GM19239 (cell line): Measurements from ENCODE around the gene OR13J1.
A peak's percentile ranks its signal among the peaks of the same experiment; 100 is the strongest.

Source experiments
- DNase-seq: peaks from one replicate; pipeline ENCODE4 v3.0.0; 2011; ENCODE audit warnings: low spot score; ENCODE audit not compliant: insufficient read length
- FAIRE-seq: peaks from 2 replicates; lab custom pipeline; 2011; peaks lifted over from hg19 to GRCh38; lab: Jason Lieb, UNC

OR13J1 gene

DNA sequence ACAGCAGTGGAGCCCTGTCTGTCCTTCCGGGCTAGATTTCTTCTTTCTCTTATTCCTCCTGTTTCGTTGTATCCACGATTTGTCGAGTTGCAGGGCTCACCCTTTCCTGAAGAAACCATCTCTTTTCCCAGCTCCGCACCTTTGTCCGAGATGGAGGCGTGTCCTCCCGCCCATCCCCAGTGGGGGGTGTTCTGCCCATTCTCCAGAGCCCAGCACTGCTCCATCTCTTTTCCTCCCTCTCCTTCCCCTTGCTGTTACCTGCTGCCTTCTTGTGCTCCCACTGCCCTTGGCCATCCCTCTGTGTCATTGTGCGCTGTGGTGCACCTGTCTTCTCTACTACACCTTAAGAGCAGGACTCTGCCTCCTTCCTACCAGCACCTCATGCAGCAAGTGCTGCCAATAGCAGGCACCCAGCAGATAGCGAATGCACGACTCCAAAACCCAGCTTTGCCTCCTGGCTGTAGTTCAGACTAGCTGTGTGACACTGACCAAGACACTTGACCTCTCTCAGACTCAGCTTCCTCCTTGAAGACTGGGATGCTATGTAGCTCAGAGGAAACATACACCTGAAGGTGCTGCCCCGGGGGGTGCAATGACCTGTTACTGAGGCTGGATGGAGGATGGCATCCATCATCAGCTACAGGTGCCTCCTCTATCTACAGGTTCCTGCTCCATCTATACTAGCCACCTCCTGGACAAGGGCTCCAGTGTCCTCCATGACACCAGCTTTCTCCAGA is 8.9 kb downstream of the OR13J1 start:
- FAIRE-seq (no peak), DNase-seq (no peak)

DNA sequence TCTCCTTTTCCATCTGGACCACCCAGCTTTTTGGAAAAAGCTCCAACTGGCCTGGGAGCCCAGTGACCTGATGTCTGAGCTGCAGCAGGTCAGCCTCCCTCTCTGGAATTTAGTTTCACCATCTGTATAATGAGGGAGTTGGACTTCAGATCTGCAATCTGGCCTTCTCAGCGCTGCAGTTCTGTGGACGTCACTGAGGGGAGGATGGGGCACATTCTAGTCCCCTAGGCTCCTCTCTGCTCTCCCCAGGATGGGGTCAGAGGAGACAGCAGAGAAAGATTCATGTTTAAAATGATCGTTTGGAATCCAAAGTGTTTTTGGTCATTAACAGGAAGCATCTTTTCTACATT is 10.2 kb downstream of the OR13J1 start:
- FAIRE-seq (no peak), DNase-seq (no peak)

DNA sequence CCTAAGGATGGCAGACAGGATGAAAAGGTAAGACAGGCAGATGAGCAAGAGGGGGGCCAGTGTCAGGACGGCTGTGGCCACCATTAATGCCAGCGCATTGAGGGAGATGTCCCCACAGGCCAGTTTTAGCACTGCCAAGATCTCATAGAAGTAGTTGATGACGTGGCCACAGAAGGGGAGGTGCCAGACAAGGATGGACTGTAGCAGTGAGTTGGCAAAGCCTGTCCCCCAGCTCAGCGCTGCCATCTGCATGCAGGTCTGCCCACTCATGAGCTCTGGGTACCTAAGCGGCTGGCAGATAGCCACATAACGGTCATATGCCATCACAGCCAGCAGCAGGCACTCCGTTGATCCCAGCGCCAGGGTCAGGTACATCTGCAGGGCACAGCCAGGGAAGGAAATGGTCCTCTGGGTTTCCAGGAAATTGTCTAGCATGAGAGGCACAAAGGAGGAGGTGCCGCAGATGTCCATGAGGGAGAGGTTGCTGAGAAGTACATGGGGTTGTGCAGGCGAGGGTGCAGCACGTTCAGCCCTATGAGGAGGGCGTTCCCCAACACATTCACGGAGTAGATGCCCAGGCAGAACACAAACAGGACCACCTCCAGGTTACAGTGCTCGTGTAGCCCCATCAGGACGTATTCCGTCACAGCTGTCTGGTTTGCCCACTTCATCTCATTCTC is 10.8 kb downstream of the OR13J1 start:
- FAIRE-seq (no peak), DNase-seq (no peak)

DNA sequence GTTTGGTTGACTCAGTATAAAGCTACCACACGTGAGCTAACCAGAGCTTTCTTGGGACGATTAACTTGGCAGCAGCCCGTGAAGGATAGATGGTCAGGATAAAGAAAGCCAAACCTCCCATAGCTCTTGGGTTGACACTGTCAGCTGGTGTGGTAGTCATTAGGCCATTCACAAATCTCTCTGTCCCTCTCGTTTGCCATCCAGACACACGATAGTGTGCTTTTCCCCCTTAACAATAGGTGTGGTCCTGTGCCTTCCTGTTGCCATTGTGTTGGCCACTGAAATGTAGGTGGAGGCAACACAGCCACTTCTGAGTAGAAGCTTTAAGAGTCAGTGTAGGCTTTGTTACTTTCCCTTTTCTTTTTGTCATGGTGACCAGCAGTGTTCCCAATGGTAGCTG is 11.7 kb downstream of the OR13J1 start:
- no peak for DNase-seq
- FAIRE-seq, result no peak

DNA sequence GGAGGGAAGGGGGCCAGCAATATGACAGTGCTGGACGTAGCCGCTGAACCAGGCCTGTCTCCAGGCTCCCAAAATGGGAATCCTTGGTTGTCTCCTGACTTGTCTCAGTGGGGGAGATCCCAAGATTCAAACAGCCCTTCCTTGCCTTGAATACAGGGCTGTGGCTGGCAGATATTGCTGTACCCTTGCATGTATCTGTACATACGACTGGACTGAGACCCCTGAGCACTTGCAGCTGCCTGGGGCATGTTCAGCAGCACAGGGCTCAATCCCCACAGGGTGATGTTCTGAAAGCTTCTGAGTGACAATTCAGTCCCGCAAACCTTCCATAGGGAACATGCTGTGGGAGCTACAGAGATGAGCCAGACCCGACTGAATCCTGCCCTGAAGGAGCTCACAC is 13.3 kb downstream of the OR13J1 start:
- DNase-seq, result no peak
- FAIRE-seq, result no peak

DNA sequence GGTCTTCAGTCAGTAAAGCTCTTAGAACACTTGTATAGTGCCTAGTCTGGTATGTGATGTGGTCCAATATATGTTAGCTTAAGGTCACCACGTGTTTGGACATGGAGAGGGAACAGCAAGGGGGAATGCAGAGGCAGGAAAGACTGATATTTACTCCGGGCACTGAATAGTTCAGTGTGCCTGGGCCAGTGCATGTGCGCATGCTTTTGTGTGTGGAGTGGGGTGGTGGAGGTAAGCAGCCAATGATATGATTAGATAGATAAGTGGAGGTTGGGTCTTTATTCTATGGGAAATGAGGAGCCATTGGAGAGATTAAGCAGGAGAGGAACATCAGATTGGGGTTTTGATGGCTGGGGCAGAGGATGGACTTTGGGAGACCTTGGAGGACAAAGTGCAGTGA is 14.0 kb downstream of the OR13J1 start:
- no peak for DNase-seq

DNA sequence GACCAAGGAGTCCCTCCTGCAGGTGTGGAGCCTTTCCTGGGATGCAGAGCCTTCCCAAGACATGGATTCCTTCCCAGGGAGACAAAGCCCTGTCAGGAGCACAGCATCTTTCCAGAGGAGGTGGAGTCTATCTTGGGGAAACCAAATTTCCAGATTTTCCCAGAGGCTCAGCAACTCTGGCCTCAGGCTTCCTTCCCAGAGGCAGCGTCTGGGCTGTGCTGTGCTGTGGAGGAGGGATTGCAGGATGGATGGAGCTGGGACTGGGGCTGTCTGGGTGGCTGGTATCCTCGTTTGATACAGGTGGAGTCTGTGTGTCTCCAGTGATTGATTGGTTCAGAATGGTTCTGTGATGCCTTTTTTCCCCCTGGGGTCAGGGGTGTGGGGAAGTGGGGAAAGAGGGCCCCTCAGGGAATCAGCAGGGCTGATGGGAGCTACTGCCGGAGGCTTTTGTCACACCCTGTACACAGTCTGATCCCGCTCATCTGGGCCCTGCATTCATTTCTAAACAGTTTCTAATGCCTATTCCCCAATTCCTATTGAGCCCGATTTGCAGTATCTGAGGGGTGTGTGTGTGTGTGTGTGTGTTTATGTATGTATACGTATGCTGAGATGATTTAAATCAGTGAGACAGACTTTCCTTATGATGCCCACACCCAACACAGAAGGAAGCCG is 16.0 kb downstream of the OR13J1 start:
- DNase-seq (no peak), FAIRE-seq (no peak)

More for the DNA sequence above, 14.0 kb downstream of the OR13J1 start:
- FAIRE-seq, result no peak

DNA sequence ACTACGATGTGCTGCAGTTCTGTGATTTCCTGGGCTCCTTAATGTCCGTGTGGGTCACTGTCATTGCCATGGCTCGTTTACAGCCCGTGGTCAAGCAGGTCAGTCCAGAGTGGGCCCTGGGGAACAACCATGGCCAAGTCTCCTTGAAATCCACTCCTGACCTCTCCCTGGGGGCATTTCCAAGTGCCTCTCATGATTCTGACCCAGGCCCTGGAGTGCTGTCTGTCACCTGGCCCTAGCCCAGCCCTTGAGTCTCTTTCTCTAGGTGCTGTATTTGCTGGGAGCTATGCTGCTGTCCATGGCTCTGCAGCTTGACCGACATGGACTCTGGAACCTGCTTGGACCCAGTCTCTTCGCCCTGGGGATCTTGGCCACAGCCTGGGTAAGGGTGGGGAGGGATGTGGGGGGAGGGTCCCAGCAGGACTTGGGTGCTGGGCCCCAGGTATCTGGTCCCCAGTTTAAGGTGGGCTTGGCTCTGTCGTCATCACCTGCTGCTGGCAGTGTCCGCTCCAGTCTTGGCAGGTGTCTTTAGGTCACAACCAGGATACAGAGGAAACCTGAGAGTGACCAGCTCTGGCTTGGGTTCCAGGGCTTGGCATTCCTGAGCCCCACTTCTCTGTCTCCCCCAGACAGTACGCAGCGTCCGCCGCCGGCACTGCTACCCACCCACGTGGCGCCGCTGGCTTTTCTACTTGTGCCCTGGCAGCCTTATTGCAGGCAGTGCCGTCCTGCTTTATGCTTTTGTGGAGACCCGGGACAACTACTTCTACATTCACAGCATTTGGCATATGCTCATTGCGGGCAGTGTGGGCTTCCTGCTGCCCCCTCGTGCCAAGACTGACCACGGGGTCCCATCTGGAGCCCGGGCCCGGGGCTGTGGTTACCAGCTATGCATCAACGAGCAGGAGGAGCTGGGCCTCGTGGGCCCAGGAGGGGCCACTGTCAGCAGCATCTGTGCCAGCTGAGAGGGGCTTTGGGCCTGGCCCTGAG is 17.0 kb downstream of the OR13J1 start:
- DNase-seq (no peak), FAIRE-seq (no peak)

DNA sequence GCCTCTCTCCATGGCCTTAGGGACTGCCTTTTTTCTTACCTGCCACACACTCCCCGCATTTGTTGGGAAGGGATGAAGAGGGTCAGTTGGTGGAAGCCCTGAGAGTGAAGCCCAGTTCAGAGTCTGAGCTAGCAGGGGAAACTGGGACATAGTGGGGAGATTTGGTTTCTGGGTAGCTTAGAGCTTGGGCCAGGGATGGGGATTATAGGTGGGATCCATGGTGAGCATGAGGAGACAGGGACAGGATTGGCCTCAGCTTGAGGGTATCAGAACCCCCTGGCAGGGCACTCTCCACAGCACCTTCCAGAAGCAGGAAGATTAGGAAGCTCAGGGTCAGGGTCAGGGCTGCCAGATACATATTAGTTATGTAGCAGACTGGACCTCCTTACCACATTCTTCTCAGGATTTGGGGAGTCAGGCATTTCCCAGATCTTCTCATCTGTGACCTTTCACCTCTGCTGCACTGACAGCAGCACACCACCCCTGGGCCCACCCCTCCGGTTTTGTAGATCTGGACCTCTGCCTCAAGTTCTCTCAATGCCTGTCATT is 17.9 kb downstream of the OR13J1 start:
- FAIRE-seq, result no peak
- no peak for DNase-seq

DNA sequence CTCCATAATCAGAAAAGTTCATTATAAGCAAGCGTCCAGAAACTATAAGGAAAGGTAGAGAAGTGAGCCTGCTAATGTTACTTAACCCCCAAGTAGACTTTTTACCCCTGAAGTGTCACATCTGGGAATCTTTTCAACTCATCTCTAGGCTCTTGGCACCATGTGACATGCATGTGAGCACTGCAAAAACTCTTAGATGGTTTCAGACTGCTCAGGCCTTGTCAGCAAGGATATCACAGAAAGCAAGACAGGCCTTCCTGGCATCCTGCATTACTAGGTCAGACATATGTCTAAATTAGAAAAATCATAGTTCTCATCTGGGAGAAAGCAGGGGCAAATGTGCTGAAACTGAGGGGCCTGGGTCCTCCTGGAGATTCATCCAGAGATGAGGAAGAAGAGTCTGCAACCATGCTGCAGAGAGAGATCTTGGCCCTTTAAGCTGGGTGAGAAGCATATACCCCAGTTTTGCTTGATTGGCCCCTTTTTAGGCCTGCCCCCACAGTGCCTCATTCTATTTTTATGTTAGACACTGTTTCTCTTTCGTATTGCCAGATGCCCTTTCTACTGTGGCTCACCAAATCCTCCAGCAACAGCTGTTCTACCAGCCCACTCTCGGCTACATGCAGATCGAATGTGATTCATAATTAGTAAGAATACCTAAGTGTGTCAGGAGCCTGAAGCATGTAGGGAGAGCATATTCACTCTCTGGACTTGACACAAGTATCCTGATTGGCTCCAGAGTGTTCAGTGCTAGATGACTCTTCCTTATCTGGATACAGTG is 22.2 kb downstream of the OR13J1 start:
- peak; percentile 93 for FAIRE-seq
- DNase-seq, result peak; percentile 86

DNA sequence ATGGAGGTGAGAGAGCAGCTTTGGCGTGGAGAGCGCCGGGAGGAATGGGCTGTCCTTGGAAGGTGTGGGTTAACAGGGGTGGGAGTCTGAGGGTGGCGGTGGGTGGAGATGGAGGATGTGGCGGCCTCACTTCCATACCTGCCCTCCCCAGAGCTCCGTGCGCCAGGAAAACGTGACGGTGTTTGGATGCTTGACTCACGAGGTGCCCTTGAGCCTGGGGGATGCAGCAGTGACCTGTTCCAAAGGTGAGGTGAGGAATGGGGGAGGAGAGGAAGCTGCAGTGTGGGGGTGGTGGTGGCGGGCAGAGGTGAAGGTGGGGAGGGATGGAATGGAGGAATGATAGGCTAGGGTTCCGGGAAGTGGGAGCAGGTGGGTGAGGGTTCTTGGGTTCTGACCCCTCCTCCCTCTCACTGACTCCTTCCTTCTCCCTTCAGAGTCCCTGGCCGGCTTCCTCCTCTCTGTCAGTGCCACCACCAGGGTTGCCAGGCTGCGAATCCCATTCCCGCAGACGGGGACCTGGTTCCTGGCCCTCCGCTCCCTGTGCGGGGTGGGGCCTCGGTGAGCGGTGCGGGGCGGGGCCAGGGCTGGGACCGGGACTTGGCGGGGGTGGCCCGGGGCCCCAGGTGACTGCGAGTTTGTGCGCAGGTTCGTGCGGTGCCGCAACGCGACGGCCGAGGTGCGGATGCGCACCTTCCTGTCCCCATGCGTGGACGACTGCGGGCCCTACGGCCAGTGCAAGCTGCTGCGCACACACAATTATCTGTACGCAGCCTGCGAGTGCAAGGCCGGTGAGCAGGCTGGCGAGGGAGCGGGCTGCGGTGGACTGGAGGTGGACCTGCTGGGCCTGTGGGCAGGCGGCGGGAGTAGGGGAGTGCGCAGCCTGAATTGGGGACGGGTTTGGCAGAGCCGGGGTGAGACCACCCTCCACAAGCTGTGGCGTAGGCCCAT is 24.1 kb downstream of the OR13J1 start:
- no peak for DNase-seq
- no peak for FAIRE-seq

DNA sequence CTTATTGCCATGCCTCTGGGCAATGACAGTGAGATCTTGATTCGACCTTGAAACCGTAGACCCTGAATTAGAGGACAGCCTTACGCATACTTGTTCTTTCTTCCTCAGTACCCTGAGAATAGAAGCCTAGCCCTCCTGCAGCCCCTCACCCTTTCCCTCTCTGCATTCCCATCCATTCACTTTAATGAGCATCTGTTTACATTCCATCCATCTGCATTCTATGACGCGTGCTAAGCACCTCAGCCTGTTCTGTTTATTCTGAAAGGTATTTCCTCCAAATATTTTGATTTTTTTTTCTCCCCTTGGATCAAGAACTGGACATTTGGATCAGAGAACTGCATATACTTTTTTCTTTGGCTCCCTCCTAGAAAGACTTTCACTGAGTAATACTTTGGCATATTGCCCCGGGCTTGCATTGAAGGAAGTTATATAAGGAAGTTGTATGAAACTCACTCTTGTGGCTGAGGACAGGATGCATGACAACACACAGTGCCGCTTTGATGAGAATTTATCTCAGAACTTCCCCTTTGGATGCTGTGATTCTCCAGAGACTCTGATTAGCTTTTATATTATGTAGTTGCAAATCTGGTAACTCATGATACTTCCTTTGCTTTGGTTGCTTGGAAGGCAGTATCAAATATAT is 25.5 kb downstream of the OR13J1 start:
- DNase-seq (peak; percentile 36), FAIRE-seq (peak; percentile 83)

DNA sequence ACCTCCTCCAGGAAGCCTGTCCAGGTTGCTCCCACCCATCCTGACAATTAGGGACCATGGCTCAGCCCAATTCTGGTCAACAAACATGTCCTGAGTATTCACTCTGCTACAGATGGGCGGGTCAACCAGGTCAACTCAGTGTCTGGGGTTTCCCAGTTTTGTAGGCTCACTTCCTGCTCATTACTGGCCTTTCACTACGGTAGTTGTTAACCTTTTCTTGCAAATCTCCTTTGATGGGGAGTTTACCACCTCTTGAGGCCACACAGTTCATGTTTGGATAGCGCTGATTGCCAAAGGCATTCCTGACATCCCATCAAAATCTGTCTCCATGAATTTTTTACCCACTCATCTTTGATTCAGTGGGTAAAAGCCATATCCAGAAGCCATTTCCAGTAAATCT is 27.4 kb downstream of the OR13J1 start:
- FAIRE-seq (peak; percentile 84), DNase-seq (peak; percentile 76)

DNA sequence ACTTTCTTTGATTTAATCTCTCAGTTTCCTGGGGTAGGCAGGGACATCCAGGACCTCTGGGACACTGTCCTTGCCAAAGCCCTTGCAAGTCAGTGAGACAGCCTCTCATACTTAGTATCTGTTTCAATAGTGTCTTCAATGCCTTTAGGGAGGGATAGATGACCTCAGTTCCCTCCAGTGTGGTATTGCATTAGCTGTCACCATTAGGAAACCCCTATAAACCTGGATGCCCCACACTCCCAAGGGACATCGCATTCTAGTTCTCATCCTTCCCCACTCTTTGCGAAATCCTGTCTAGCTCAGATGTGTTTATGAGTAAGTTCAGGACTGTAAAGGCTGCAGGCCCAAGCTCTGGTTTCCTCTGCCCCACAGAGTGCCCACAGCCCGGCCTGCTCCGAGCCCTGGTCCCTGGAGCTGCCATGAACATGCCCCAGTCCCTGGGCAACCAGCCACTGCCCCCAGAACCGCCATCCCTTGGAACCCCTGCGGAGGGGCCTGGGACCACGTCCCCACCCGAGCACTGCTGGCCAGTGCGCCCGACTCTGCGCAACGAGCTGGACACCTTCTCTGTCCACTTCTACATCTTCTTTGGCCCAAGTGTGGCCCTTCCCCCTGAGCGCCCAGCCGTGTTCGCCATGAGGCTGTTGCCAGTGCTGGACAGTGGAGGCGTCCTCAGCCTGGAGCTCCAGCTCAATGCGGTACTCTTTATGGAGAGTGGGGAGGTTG is 28.0 kb downstream of the OR13J1 start:
- no peak for DNase-seq
- FAIRE-seq, result no peak

DNA sequence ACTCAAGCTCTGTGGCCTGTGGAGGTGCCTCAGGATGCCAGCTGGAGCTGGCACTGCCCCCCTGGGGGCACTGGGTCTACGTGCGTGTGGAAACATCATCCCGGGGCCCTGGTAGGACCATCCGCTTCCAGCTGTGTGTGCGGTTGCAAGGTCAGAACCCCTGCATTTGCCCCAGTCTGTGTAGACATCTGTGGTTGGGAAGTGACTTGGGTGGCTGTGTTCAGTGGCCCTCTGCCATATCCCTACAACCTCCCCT is 28.6 kb downstream of the OR13J1 start:
- FAIRE-seq, result no peak
- DNase-seq, result no peak

DNA sequence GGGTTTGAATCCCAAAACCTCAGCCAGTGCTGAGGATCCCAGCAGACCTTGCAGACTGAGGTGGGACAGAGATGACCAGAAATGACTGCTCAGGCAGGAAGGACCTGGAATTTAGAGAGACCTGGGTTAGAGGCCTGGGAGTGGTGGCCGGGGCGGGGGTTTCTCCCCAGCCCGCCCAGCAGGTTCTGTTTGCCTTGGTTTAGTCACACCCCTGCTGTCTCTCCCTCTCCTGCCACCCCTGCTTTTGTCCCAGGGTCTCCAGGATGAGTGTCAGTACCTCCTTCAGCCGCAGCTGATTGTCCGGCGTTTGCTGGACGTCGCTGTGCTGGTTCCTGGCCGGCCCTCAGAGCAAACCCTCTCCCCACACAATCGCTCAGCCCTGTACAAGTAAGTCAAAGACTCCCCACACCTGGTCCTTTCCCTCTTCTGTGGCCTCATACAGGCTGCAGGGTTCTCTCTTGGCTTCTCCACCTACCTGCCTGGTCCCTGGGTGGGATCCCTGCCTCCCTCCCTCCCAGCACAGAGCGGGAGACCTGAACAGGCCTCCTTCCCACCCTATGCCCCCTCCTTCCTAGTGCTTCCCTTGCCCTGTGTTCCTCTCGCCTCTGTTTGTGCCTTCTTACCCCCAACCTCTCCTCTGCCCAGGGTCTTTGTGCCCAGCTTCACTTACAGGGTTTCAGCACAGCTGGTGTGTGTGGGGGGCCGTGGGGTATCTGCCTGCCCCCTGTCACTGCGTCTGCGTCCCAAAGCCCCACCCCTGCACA is 29.1 kb downstream of the OR13J1 start:
- DNase-seq, result no peak
- FAIRE-seq, result no peak

DNA sequence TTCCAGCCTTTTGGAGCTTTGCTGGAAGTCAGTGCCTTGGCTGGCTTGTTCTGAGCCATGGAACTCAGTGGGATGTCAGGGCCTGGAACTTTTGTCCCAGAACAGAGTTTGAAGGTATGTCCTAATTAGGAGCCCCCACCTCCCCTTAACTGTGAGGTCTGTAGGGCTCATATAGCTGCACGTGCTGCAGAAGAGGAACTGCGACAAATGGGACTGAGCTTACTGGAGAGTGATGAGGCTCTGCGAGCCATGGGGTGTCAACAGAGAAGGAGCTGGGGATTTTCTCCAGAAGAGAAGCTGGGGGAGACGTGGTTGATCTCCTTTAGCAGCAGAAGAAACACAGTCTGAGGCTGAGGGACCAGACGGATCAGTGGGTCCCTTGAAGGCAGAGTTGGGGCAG is 30.3 kb downstream of the OR13J1 start:
- DNase-seq, result no peak
- no peak for FAIRE-seq
